ENCODE data around the gene PRTFDC1. TPM values are rescaled to one million over a fixed set of nuclear protein-coding genes. Genes with fewer than 3 reads are reported as not detected.

Gene PRTFDC1
- total and polyA plus RNA-seq, 2 of the 8 experiments (the other 6 are each of a cell fraction or from before 2014, with no cell fraction given): 5.9 to 6.6 TPM

- Histone ChIP-seq H3K14ac (ENCODE audit: insufficient read length) (no peak overlapping the region), H3K36me3 (ENCODE audit: control insufficient read depth in 2 of 4, insufficient read depth in 4 of 4, low read length in 3 of 4) (no peaks in the 10 kb centered on the region), H3K56ac (replicated peaks; ENCODE audit: insufficient read length, low read depth, low read length) (no peak overlapping the region), H2BK120ac (replicated peaks; ENCODE audit: low read depth, low read length) (no peak overlapping the region), H3K27me3 (replicated peaks in 1 of 4; ENCODE audit: control insufficient read depth in 3 of 4, extremely low read depth in 1 of 4, insufficient read depth in 3 of 4, low read length in 3 of 4) (no peaks in the 10 kb centered on the region), H3K4me1 (replicated peaks in 1 of 4; ENCODE audit: control insufficient read depth in 3 of 4, insufficient read depth in 4 of 4, low read length in 3 of 4) (no peaks in the 10 kb centered on the region), H3K27ac (ENCODE audit: low read depth, low read length) (no peak overlapping the region), H4K91ac (replicated peaks; ENCODE audit: insufficient read length, low read length) (no peak overlapping the region), H2BK5ac (ENCODE audit: low read depth, low read length) (no peak overlapping the region), H2AFZ (ENCODE audit: low read length) (no peak overlapping the region), H2BK12ac (ENCODE audit: low read depth, low read length) (no peak overlapping the region), H3K4me3 (ENCODE audit: extremely low read depth in 1 of 4, insufficient read depth in 2 of 4, low read depth in 3 of 4, low read length in 4 of 4) (no peak overlapping the region), H3K18ac (ENCODE audit: extremely low read depth, low read length) (no peak overlapping the region), H4K8ac (ENCODE audit: extremely low read depth, insufficient read depth, low read length) (no peak overlapping the region), H2BK15ac (ENCODE audit: low read length) (no peak overlapping the region), H4K5ac (ENCODE audit: insufficient read length, low read depth, low read length) (no peak overlapping the region), H3K79me2 (ENCODE audit: control insufficient read depth in 1 of 2, insufficient read depth in 2 of 2, low read length in 2 of 2) (no peaks in the 10 kb centered on the region), H2AK5ac (ENCODE audit: low read depth, low read length) (no peak overlapping the region), H3K4me2 (ENCODE audit: insufficient read depth in 1 of 2, low read depth in 2 of 2, low read length in 2 of 2) (no peak overlapping the region), H3K23me2 (ENCODE audit: low read depth, low read length) (no peaks in the 10 kb centered on the region), H3K9ac (replicated peaks in 1 of 4; ENCODE audit: extremely low read depth in 1 of 4, low read depth in 3 of 4, low read length in 3 of 4) (no peak overlapping the region), H3K79me1 (ENCODE audit: low read depth, low read length) (no peaks in the 10 kb centered on the region), H4K20me1 (replicated peaks in 1 of 2; ENCODE audit: control insufficient read depth in 1 of 2, insufficient read depth in 2 of 2, low read length in 2 of 2) (no peaks in the 10 kb centered on the region), H3K4ac (replicated peaks; ENCODE audit: insufficient read length, low read depth, low read length) (no peak overlapping the region), H2BK20ac (ENCODE audit: low read length) (no peak overlapping the region), H3K9me3 (ENCODE audit: insufficient read depth in 2 of 2, low read depth in 1 of 2, low read length in 1 of 2) (no peaks in the 10 kb centered on the region), H3K23ac (ENCODE audit: insufficient read length) (no peak overlapping the region)
- DNase-seq (ENCODE audit: low read depth in 1 of 2, low spot score in 2 of 2): no peak
- 94% methylated on average over 1 of the region's 1 CpG; no CpG with 5 or more reads in 1 of the 2 experiments for WGBS, 2 experiments (ENCODE audit: extremely low coverage in 1 of 2, insufficient coverage in 1 of 2, insufficient read length in 1 of 2, insufficient replicate concordance in 2 of 2, low coverage in 1 of 2, low lambda C conversion rate in 2 of 2, missing lambda C conversion rate in 1 of 2)
- ChIA-PET CTCF (ENCODE audit: partially characterized antibody) (interaction anchor here (0.6 kb wide), 1 partner anchor 131 kb away, joined by 3 read pairs; no protein-coding TSS in a partner anchor), POLR2A (ENCODE audit: partially characterized antibody) (no interaction called here)
- no peak for FAIRE-seq
- no peak for TF ChIP-seq TEAD4 (IDR thresholded peaks at IDR 0.05; ENCODE audit: low read depth, low read length)
- no peak for TF ChIP-seq SAP30 (IDR thresholded peaks at IDR 0.05; ENCODE audit: insufficient read depth, insufficient replicate concordance, low read length)
- no peak for TF ChIP-seq TAF1 (IDR thresholded peaks at IDR 0.05; ENCODE audit: low read depth, low read length)
- no peak for TF ChIP-seq SP4 (IDR thresholded peaks at IDR 0.05; ENCODE audit: low read length)
- no peak for TF ChIP-seq GABPA (IDR thresholded peaks at IDR 0.05; ENCODE audit: borderline replicate concordance, insufficient read depth, low read length)
- no peak for TF ChIP-seq SIN3A (conservative IDR thresholded peaks at IDR 0.05 in 1 of 2, IDR thresholded peaks at IDR 0.05 in 1 of 2; ENCODE audit: low read depth in 1 of 2, low read length in 2 of 2)
- no peak for TF ChIP-seq MAFK (IDR thresholded peaks at IDR 0.05; ENCODE audit: low read depth, low read length)
- no peak for TF ChIP-seq SUZ12 (IDR thresholded peaks at IDR 0.05; ENCODE audit: low read length)
- TF ChIP-seq POU5F1 (IDR thresholded peaks at IDR 0.05; ENCODE audit: low read depth, low read length): no peak
- no peak for TF ChIP-seq TBP (IDR thresholded peaks at IDR 0.05; ENCODE audit: low read depth, low read length)
- TF ChIP-seq KDM4A (IDR thresholded peaks at IDR 0.05; ENCODE audit: low read depth, low read length, severe bottlenecking): no peak
- TF ChIP-seq JUND (IDR thresholded peaks at IDR 0.05; ENCODE audit: low read length): no peak
- TF ChIP-seq RBBP5 (IDR thresholded peaks at IDR 0.05; ENCODE audit: borderline replicate concordance, low read depth, low read length): no peak
- TF ChIP-seq CTBP2 (IDR thresholded peaks at IDR 0.05; ENCODE audit: borderline replicate concordance, insufficient read depth, insufficient read length, low read length): no peak
- no peak for TF ChIP-seq KDM1A (IDR thresholded peaks at IDR 0.05; ENCODE audit: borderline replicate concordance, low read length)
These were observed 37.5 kb upstream of the PRTFDC1 start for GRCh38 chr10:24989867-24990266.

Measured in H1 (cell line).